CD4-positive, alpha-beta T cell (primary cell): ENCODE results near the gene NEIL1. TPM values are rescaled to one million over a fixed set of nuclear protein-coding genes. Genes with fewer than 3 reads are reported as not detected.
"Not testable (repeated sequence)": the region's sequence is repeated elsewhere in the genome, so short reads cannot be mapped to it uniquely, and the experiment has no call there.

Experiments
- ATAC-seq: fragments of 200-7000 bp; cut with Tn5 transposase; one replicate; pipeline ENCODE4 v1.10.0; 2022; ENCODE audit warnings: mild to moderate bottlenecking; ENCODE audit not compliant: poor library complexity
- CTCF ChIA-PET: fragments of 350-600 bp; sonication (Branson Sonifier 250); formaldehyde crosslinking; loops from one replicate; lab custom pipeline; 2021; ENCODE audit warnings: antibody characterized with exemption, inconsistent platforms; lab: Charles Lee
- POLR2A ChIA-PET: fragments of 350-600 bp; sonication (Branson Sonifier 250); formaldehyde crosslinking; loops from one replicate; lab custom pipeline; 2021; ENCODE audit warnings: antibody characterized with exemption, inconsistent platforms; lab: Charles Lee
- DNase-seq, 14 experiments: peaks; one replicate each; pipeline ENCODE4 v3.0.0-alpha.2; 2013 to 2020; ENCODE audit warnings: mixed read lengths in 2 of 14
- H3K27ac ChIP-seq, 2 donors: one replicate each; pipeline versions ENCODE4 v1.5.1 to v1.7.0; 2013; ENCODE audit warnings: low read length in 2 of 2, low read depth in 1 of 2, mild to moderate bottlenecking in 1 of 2
- H3K27me3 ChIP-seq, 2 experiments: 1 replicate in 1 of 2; 2 replicates in 1 of 2; pipeline versions ENCODE4 v1.6.1 to v1.7.0; 2013; ENCODE audit warnings: low read length in 2 of 2, control low read depth in 1 of 2, mild to moderate bottlenecking in 1 of 2, moderate library complexity in 1 of 2; ENCODE audit not compliant: insufficient read depth in 2 of 2, control insufficient read depth in 1 of 2
- H3K36me3 ChIP-seq: one replicate; pipeline ENCODE4 v1.6.1; 2013; ENCODE audit warnings: low read length, control low read depth; ENCODE audit not compliant: insufficient read depth
- H3K4me1 ChIP-seq: one replicate; pipeline ENCODE4 v1.6.1; 2013; ENCODE audit warnings: low read length, control low read depth; ENCODE audit not compliant: insufficient read depth
- H3K4me3 ChIP-seq: one replicate; pipeline ENCODE4 v1.5.1; 2013; ENCODE audit warnings: mild to moderate bottlenecking, low read length, moderate library complexity
- H3K9me3 ChIP-seq, 2 experiments: 1 replicate in 1 of 2; 2 replicates in 1 of 2; pipeline versions ENCODE4 v1.6.1 to v1.7.0; 2013; ENCODE audit warnings: low read length in 2 of 2, mild to moderate bottlenecking in 2 of 2, control low read depth in 1 of 2, moderate library complexity in 1 of 2; ENCODE audit not compliant: control insufficient read depth in 1 of 2, insufficient read depth in 1 of 2
- H3K27ac Mint-ChIP-seq: one replicate; pipeline ENCODE4 v1.8.0; 2020; ENCODE audit warnings: mixed read lengths
- H3K27me3 Mint-ChIP-seq: one replicate; pipeline ENCODE4 v1.8.0; 2021; ENCODE audit warnings: mixed read lengths
- H3K36me3 Mint-ChIP-seq: one replicate; pipeline ENCODE4 v1.8.0; 2021; ENCODE audit warnings: low read depth, mixed read lengths
- H3K4me1 Mint-ChIP-seq: one replicate; pipeline ENCODE4 v1.8.0; 2021; ENCODE audit warnings: low read depth, mixed read lengths
- H3K4me3 Mint-ChIP-seq: one replicate; pipeline ENCODE4 v1.8.0; 2020; ENCODE audit warnings: mild to moderate bottlenecking, mixed read lengths
- H3K9me3 Mint-ChIP-seq: one replicate; pipeline ENCODE4 v1.8.0; 2020; ENCODE audit warnings: mixed read lengths
- CTCF ChIP-seq: fragments of 200-600 bp; IDR thresholded peaks from one replicate; pipeline ENCODE4 v1.8.0; 2022; ENCODE audit warnings: antibody characterized with exemption, mild to moderate bottlenecking
- intact Hi-C, 2 experiments: fragments of 100-400 bp; cut with DNase I in 1 of 2; cut with micrococcal nuclease in 1 of 2; formaldehyde crosslinking; loops; one replicate each; pipeline versions ENCODE4 v1.15.1 to v1.9.0; 2023 to 2025; cut with DNase I, micrococcal nuclease
- polyA plus RNA-seq, 2 donors: library from polyadenylated mRNA; unstranded; fragments of 120-200 nt; gene quantifications; one replicate each; pipeline ENCODE4 v1.2.1, GENCODE V29; 2013
- total RNA-seq, 174 experiments: library from RNA in 2 of 174; stranded (reverse) in 2 of 174; gene quantifications; one replicate each; pipeline ENCODE4 v1.2.3 and lab custom pipeline; 2021 to 2026

The NEIL1 gene, protein sequence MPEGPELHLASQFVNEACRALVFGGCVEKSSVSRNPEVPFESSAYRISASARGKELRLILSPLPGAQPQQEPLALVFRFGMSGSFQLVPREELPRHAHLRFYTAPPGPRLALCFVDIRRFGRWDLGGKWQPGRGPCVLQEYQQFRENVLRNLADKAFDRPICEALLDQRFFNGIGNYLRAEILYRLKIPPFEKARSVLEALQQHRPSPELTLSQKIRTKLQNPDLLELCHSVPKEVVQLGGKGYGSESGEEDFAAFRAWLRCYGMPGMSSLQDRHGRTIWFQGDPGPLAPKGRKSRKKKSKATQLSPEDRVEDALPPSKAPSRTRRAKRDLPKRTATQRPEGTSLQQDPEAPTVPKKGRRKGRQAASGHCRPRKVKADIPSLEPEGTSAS
- total RNA-seq (10 to 100 TPM; 30.5 to 30.6 TPM), total RNA-seq (lab: John Stamatoyannopoulos, UW) (0.93 to 29.6 (median 7.6) reads per million in 172 experiments)
- 7.9 TPM for polyA plus RNA-seq (2013, experiment 1 of 2)
- 16.9 TPM for polyA plus RNA-seq (2013, experiment 2 of 2)

DNA sequence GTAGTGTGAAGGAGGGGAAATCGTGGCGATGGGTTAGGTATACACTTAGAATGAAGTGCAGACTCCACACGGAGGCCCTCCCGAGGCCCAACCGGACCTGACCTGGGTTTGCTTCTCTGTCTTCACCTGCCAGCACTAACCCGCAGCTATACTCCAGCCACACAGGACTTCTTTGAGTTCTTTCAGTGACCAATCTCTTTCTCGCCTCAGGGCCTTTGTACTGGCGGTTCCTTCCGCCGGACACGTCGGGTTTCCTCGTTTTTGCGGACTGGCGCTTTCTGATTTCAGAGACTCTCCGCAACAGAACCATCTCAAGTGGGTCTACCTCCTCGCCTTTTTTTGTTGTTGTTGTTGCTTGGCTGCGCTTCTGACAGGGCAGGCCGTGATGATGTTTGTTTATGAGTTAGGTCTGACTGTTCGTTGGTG lies at the start of gene NEIL1:
NEIL1 (plus strand) TSS at position 244 of the 426 bp plus-strand sequence. CDS start 1,867 bp downstream, outside the sequence.
- Histone ChIP-seq H3K4me1 (peaks cover 51% of the 10 kb centered on the region), H3K9me3 (peaks cover 21 to 44% of the 10 kb centered on the region in 2 experiments), H3K27ac (peak within 1 kb of the TSS in 1 of 2 donors; percentile 43), H3K36me3 (peaks cover 2% of the 10 kb centered on the region), H3K4me3 (peak within 1 kb of the TSS; percentile 86), H3K27me3 (no peaks in the 10 kb centered on the region)
- H3K4me3 Mint-ChIP-seq = peak within 1 kb of the TSS; percentile 89
- H3K27me3 Mint-ChIP-seq = no peaks in the 10 kb centered on the region
- TF ChIP-seq CTCF = no peak
- H3K36me3 Mint-ChIP-seq = peaks cover 13% of the 10 kb centered on the region
- no peak for ATAC-seq
- peaks cover 7% of the 10 kb centered on the region for H3K9me3 Mint-ChIP-seq
- H3K4me1 Mint-ChIP-seq = peaks cover 35% of the 10 kb centered on the region
- H3K27ac Mint-ChIP-seq = peak within 1 kb of the TSS; percentile 83
- DNase-seq = no peak
- POLR2A ChIA-PET = interaction anchor here (1.0 to 9.6 kb wide), 9 partner anchors 8 to 732 kb away, joined by 3 to 146 read pairs (median 7); partner anchors contain the start of genes CLK3, COMMD4, IMP3 and MAN2C1
- intact Hi-C loops = no loop called here
- CTCF ChIA-PET = interaction anchor here (2.6 kb wide), 1 partner anchor 21 kb away, joined by 15 read pairs; the partner anchor contains the start of gene MAN2C1

DNA sequence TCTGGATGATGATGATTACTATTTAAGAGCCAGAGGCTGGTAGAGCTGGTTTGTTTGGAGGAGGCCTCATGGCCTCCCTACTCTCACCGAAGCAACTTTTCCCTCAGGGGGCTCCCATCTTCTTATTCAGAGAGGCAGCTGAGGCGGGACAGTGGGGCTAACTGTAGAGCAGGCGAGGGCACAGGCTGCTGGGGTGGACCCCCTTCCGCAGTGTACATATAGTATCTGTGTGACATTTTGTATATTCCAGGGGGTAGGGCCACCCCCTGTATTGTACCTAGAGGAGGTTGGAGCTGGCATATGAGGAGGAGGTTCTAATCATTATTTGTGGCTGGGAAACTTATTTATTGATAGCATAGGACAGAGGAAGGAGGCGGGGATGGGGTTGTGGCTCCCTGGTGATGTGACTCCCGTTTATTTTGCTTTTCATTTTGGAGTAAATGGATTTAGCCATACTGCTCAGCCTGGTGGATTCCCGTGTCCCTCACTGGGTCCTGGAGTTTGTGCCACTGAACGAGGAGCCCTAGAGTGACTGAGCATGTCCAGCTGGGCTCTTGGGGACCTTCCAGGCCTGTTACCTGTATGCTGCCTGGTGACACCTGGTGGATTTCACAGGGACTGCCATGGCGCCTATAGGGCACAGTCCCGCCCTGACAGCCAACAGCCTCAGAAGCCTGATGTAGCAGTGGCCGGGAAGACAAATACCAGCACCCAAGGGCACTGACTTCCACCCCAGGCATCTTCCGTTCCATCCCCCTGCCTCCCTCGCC lies 48.1 kb upstream of the NEIL1 start:
- H3K36me3 ChIP-seq, POLR2A ChIA-PET, H3K9me3 Mint-ChIP-seq, H3K27me3 ChIP-seq, DNase-seq, H3K9me3 ChIP-seq, H3K27ac ChIP-seq, H3K27ac Mint-ChIP-seq, intact Hi-C loops, H3K4me3 Mint-ChIP-seq, H3K36me3 Mint-ChIP-seq, H3K27me3 Mint-ChIP-seq, CTCF ChIA-PET, H3K4me1 ChIP-seq, H3K4me1 Mint-ChIP-seq, H3K4me3 ChIP-seq: not testable (repeated sequence)
- ATAC-seq = peak; percentile 96
- TF ChIP-seq CTCF = peak; percentile 22

GRCh38 chr15:75299311-75299688 lies 47.5 kb upstream of the NEIL1 start:
- ATAC-seq (peak; percentile 91), DNase-seq (peak in 12 of 14 experiments; percentile 29 to 70 (median 52))
- H3K36me3 ChIP-seq, H3K4me3 Mint-ChIP-seq, H3K27ac Mint-ChIP-seq, POLR2A ChIA-PET, intact Hi-C loops, CTCF ChIA-PET, H3K27me3 ChIP-seq, H3K4me1 ChIP-seq, H3K9me3 ChIP-seq, H3K27ac ChIP-seq, H3K36me3 Mint-ChIP-seq, H3K4me1 Mint-ChIP-seq, H3K9me3 Mint-ChIP-seq, H3K27me3 Mint-ChIP-seq, H3K4me3 ChIP-seq: not testable (repeated sequence)
- peak; percentile 58 for TF ChIP-seq CTCF

DNA sequence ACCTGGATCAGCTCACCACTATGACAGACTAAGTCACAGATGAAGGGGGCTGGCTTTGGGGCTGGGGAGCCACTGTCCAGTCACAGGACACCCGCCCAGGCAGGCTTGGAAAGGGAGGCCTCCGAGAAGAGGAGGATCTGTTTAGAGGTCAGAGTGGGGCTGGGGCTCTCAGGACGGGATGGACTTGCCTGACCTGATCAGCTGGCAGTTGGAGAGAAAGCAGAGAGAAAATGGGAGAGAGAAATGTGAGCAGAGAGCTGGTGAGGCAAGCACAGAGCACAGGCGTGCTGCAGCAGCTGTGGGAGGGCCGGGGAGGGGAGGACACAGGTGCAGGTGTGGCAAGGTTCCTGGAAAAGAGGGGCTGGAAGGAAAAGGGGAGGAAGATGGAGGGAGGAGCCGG lies 46.8 kb upstream of the NEIL1 start:
- DNase-seq, H3K4me1 ChIP-seq, H3K27ac Mint-ChIP-seq, H3K36me3 Mint-ChIP-seq, ATAC-seq, H3K4me3 Mint-ChIP-seq, H3K27ac ChIP-seq, H3K9me3 Mint-ChIP-seq, H3K27me3 Mint-ChIP-seq, H3K4me1 Mint-ChIP-seq, POLR2A ChIA-PET, H3K9me3 ChIP-seq, H3K4me3 ChIP-seq, H3K27me3 ChIP-seq, H3K36me3 ChIP-seq, CTCF ChIA-PET, intact Hi-C loops: not testable (repeated sequence)
